HEK293 (cell line): ENCODE measurements around the gene BIVM.
"Not testable (repeated sequence)": the region's sequence is repeated elsewhere in the genome, so short reads cannot be mapped to it uniquely, and the experiment has no call there.

Experiments used
- CTCF ChIA-PET: fragments of 350-600 bp; formaldehyde crosslinking; extraction: SDS; loops from one replicate; lab custom pipeline; 2021; ENCODE audit warnings: antibody characterized with exemption; lab: Yijun Ruan, JAX
- POLR2A ChIA-PET: fragments of 300-600 bp; formaldehyde crosslinking; extraction: SDS; loops from one replicate; lab custom pipeline; 2020; ENCODE audit warnings: antibody characterized with exemption, inconsistent platforms; lab: Yijun Ruan, JAX
- H3K27ac ChIP-seq: fragments of 200-500 bp; sonication (Bioruptor generic); 2 replicates; pipeline ENCODE4 v1.5.1; 2014; ENCODE audit warnings: low read depth, low read length, control low read depth, inconsistent platforms; ENCODE audit errors: extremely low read depth
- H3K36me3 ChIP-seq, 2 experiments: fragments of 200-500 bp in 1 of 2; sonication (Bioruptor generic) in 1 of 2; 1 replicate in 1 of 2; 2 replicates in 1 of 2; pipeline ENCODE4 v1.5.1; 2014 to 2017; ENCODE audit warnings: inconsistent platforms in 2 of 2, low read length in 2 of 2; ENCODE audit not compliant: control insufficient read depth in 2 of 2, insufficient read depth in 1 of 2
- H3K4me1 ChIP-seq: fragments of 200-500 bp; sonication (Bioruptor generic); 2 replicates; pipeline ENCODE4 v1.5.1; 2014; ENCODE audit warnings: mild to moderate bottlenecking, low read length, inconsistent platforms; ENCODE audit not compliant: control insufficient read depth, insufficient read depth
- H3K4me3 ChIP-seq: 2 replicates; pipeline ENCODE4 v1.5.1; 2011; ENCODE audit warnings: low read depth, mild to moderate bottlenecking, control low read depth, low read length, moderate library complexity
- H3K9me3 ChIP-seq: fragments of 200-500 bp; sonication (Bioruptor generic); 2 replicates; pipeline ENCODE4 v1.5.1; 2014; ENCODE audit warnings: low read depth, low read length, inconsistent platforms; ENCODE audit not compliant: control insufficient read depth, insufficient read depth
- BCL11A ChIP-seq: fragments of 450-650 bp; formaldehyde crosslinking; IDR thresholded peaks from 2 replicates; pipeline ENCODE4 v1.5.1; 2016; ENCODE audit warnings: low read depth, missing biosample characterization, missing genetic modification characterization
- GLIS1 ChIP-seq: fragments of 450-650 bp; formaldehyde crosslinking; IDR thresholded peaks from 2 replicates; pipeline ENCODE4 v1.5.1; 2016; ENCODE audit warnings: missing biosample characterization, missing genetic modification characterization
- KLF1 ChIP-seq: fragments of 450-650 bp; formaldehyde crosslinking; IDR thresholded peaks from 2 replicates; pipeline ENCODE4 v1.5.1; 2016; ENCODE audit warnings: missing biosample characterization, missing genetic modification characterization
- PATZ1 ChIP-seq: fragments of 450-650 bp; formaldehyde crosslinking; IDR thresholded peaks from 2 replicates; pipeline ENCODE4 v1.5.1; 2016; ENCODE audit warnings: missing biosample characterization, missing genetic modification characterization
- ZFP41 ChIP-seq: fragments of 450-650 bp; formaldehyde crosslinking; IDR thresholded peaks from 2 replicates; pipeline ENCODE4 v1.5.1; 2016; ENCODE audit warnings: missing biosample characterization, missing genetic modification characterization, borderline replicate concordance
- ZIC2 ChIP-seq: fragments of 450-650 bp; formaldehyde crosslinking; IDR thresholded peaks from 2 replicates; pipeline ENCODE4 v1.5.1; 2016; ENCODE audit warnings: missing biosample characterization, missing genetic modification characterization
- ZNF132 ChIP-seq: fragments of 450-650 bp; formaldehyde crosslinking; IDR thresholded peaks from 2 replicates; pipeline ENCODE4 v1.5.1; 2017; ENCODE audit warnings: missing biosample characterization, missing genetic modification characterization, borderline replicate concordance
- ZNF148 ChIP-seq: fragments of 450-650 bp; formaldehyde crosslinking; IDR thresholded peaks from 2 replicates; pipeline ENCODE4 v1.5.0; 2017; ENCODE audit warnings: missing biosample characterization, missing genetic modification characterization, borderline replicate concordance
- ZNF184 ChIP-seq: fragments of 450-650 bp; IDR thresholded peaks from 2 replicates; pipeline ENCODE4 v1.5.1; 2018; ENCODE audit warnings: missing biosample characterization, mild to moderate bottlenecking, missing genetic modification characterization
- ZNF202 ChIP-seq: fragments of 450-650 bp; formaldehyde crosslinking; IDR thresholded peaks from 2 replicates; pipeline ENCODE4 v1.5.1; 2016; ENCODE audit warnings: missing biosample characterization, missing genetic modification characterization, borderline replicate concordance
- ZNF211 ChIP-seq: fragments of 450-650 bp; formaldehyde crosslinking; IDR thresholded peaks from 2 replicates; pipeline ENCODE4 v1.5.1; 2016; ENCODE audit warnings: low read depth, missing biosample characterization, missing genetic modification characterization
- ZNF302 ChIP-seq: fragments of 450-650 bp; formaldehyde crosslinking; IDR thresholded peaks from 2 replicates; pipeline ENCODE4 v1.5.1; 2016; ENCODE audit warnings: missing biosample characterization, missing genetic modification characterization, low read depth
- ZNF366 ChIP-seq: fragments of 450-650 bp; formaldehyde crosslinking; conservative IDR thresholded peaks from 2 replicates; pipeline ENCODE4 v1.5.1; 2016; ENCODE audit warnings: missing biosample characterization, missing genetic modification characterization
- ZNF48 ChIP-seq: fragments of 450-650 bp; formaldehyde crosslinking; IDR thresholded peaks from 2 replicates; pipeline ENCODE4 v1.5.1; 2016; ENCODE audit warnings: missing biosample characterization, missing genetic modification characterization
- ZNF513 ChIP-seq: fragments of 450-650 bp; IDR thresholded peaks from 2 replicates; pipeline ENCODE4 v1.5.1; 2018; ENCODE audit warnings: missing biosample characterization, missing genetic modification characterization
- ZNF514 ChIP-seq: fragments of 450-650 bp; formaldehyde crosslinking; IDR thresholded peaks from 2 replicates; pipeline ENCODE4 v1.5.1; 2016; ENCODE audit warnings: missing biosample characterization, missing genetic modification characterization
- ZNF548 ChIP-seq: fragments of 450-650 bp; formaldehyde crosslinking; IDR thresholded peaks from 2 replicates; pipeline ENCODE4 v1.5.1; 2016; ENCODE audit warnings: missing biosample characterization, missing genetic modification characterization
- ZNF585B ChIP-seq: fragments of 450-650 bp; formaldehyde crosslinking; IDR thresholded peaks from 2 replicates; pipeline ENCODE4 v1.5.1; 2016; ENCODE audit warnings: missing biosample characterization, missing genetic modification characterization
- TF ChIP-seq, protein P1 (sequence below): fragments of 450-650 bp; formaldehyde crosslinking; IDR thresholded peaks from 2 replicates; pipeline ENCODE4 v1.5.1; 2017; ENCODE audit warnings: missing biosample characterization, missing genetic modification characterization
- TF ChIP-seq, protein P2 (sequence below): fragments of 450-650 bp; formaldehyde crosslinking; IDR thresholded peaks from 2 replicates; pipeline ENCODE4 v1.5.1; 2016; ENCODE audit warnings: missing biosample characterization, missing genetic modification characterization

The BIVM gene

DNA sequence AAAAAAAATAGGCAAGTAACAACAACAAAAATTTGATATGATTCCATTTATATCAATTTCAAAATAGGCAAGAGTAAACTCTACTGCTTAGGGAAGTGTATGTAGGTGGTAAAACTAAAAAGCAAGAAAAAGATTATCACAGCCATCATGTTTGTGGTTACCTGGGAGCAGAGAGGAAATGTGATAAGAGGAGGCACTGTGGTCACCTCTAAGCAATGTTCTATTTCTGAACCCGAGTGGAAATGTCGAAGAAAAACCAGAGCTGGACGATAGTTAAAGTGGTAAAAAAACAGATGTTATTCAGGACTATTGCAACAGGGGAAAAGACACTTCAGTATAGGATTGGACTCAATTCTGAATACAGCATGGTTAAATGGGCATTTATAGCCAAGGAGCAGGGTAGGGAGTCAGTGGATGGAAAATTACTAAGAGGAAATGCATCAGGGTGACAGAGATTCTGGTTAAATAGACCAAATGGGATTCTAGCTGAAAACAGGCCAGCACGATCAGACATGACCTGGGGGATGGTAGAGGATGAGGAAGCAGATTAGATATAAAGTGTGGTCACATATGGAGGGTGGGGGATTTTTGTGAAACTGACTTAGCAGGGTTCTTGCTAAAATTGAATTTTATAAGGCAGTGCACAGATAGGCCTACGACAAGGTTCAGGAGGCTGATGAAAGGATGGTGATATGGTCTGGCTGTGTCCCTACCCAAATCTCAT lies 19.3 kb upstream of the BIVM start (continued):
- TF ChIP-seq ZNF148 (tag by site-specific recombination) (no peak), ZNF211 (tag by site-specific recombination) (no peak), ZIC2 (tag by site-specific recombination) (no peak), ZNF132 (tag by site-specific recombination) (no peak), ZNF202 (tag by site-specific recombination) (no peak), ZNF184 (tag by site-specific recombination) (no peak), ZNF48 (tag by site-specific recombination) (no peak), ZNF366 (tag by site-specific recombination) (no peak), ZFP41 (tag by site-specific recombination) (no peak), ZNF514 (tag by site-specific recombination) (no peak)
- TF ChIP-seq, protein P1, sequence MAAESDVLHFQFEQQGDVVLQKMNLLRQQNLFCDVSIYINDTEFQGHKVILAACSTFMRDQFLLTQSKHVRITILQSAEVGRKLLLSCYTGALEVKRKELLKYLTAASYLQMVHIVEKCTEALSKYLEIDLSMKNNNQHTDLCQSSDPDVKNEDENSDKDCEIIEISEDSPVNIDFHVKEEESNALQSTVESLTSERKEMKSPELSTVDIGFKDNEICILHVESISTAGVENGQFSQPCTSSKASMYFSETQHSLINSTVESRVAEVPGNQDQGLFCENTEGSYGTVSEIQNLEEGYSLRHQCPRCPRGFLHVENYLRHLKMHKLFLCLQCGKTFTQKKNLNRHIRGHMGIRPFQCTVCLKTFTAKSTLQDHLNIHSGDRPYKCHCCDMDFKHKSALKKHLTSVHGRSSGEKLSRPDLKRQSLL, result no peak
- TF ChIP-seq, all 188 proteins: peak for 0

- H3K9me3 ChIP-seq, H3K4me3 ChIP-seq, H3K27ac ChIP-seq, CTCF ChIA-PET, H3K4me1 ChIP-seq, POLR2A ChIA-PET: not testable (repeated sequence)
- peaks cover 0 to 26% of the 10 kb centered on the region in 2 experiments; a peak in 1 of 3 replicates for H3K36me3 ChIP-seq
Observed at GRCh38 chr13:102780656-102781055, 18.3 kb upstream of the BIVM start.

DNA sequence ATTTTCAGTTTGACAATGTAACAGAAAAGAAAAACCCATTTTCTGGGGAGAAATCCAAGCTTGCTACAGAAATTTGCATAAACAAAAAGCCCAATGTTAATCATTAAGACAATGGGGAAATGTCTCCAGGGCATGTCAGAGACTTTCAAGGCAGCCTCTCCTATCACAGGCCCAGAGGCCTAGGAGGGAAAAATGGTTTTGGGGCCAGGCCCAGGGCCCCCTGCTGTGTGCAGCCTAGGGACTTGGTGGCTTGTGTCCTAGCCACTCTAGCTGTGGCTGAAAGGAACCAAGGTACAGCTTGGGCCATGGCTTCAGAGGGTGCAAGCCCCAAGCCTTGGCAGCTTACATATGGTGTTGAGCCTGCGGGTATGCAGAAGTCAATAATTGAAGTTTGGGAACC lies 17.3 kb upstream of the BIVM start:
- TF ChIP-seq ZNF513 (tag by site-specific recombination), result no peak
- TF ChIP-seq ZNF585B, result peak; percentile 97
- POLR2A ChIA-PET, result no interaction called here
- no peak overlapping the region for H3K4me3 ChIP-seq
- no peaks in the 10 kb centered on the region for H3K9me3 ChIP-seq
- H3K27ac ChIP-seq, result no peak overlapping the region
- peaks cover 0 to 36% of the 10 kb centered on the region in 2 experiments; a peak in 1 of 3 replicates for H3K36me3 ChIP-seq
- CTCF ChIA-PET, result no interaction called here
- no peaks in the 10 kb centered on the region for H3K4me1 ChIP-seq

DNA sequence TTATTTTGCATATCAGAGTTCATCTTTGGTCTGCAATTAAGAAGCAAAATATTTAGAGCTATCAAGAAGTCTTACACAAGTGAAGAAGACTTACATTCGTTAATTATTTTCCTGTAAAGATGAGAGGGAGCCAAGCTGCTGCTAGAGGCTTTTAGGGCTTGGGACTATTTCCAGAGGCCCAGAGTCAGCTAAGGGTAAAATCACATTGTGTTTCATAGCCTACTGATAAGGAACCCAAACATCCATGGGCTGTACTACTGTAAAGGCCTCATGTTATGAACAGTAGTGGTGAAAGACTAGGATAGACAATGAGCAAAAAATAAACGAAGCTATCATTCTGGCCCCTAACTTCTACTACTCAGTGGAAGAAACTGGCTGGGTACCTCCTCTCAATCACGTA lies 14.4 kb upstream of the BIVM start:
- CTCF ChIA-PET, result no interaction called here
- H3K36me3 ChIP-seq, result peaks cover 9 to 59% of the 10 kb centered on the region in 2 experiments
- TF ChIP-seq KLF1 (tag by site-specific recombination) (no peak), BCL11A (tag by site-specific recombination) (no peak), GLIS1 (tag by site-specific recombination) (no peak), ZNF132 (tag by site-specific recombination) (no peak), ZNF302 (no peak), ZNF548 (tag by site-specific recombination) (no peak), PATZ1 (no peak)
- TF ChIP-seq, protein P2, sequence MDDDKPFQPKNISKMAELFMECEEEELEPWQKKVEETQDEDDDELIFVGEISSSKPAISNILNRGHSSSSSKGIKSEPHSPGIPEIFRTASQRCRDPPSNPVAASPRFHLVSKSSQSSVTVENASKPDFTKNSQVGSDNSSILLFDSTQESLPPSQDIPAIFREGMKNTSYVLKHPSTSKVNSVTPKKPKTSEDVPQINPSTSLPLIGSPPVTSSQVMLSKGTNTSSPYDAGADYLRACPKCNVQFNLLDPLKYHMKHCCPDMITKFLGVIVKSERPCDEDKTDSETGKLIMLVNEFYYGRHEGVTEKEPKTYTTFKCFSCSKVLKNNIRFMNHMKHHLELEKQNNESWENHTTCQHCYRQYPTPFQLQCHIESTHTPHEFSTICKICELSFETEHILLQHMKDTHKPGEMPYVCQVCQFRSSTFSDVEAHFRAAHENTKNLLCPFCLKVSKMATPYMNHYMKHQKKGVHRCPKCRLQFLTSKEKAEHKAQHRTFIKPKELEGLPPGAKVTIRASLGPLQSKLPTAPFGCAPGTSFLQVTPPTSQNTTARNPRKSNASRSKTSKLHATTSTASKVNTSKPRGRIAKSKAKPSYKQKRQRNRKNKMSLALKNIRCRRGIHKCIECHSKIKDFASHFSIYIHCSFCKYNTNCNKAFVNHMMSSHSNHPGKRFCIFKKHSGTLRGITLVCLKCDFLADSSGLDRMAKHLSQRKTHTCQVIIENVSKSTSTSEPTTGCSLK, result no peak

More for the DNA sequence above, 14.4 kb upstream of the BIVM start:
- Histone ChIP-seq H3K9me3 (no peaks in the 10 kb centered on the region), H3K27ac (no peak overlapping the region), H3K4me1 (no peaks in the 10 kb centered on the region), H3K4me3 (no peak overlapping the region)
- POLR2A ChIA-PET, result no interaction called here
